Suprapubic skin (tissue), 4 donors: ENCODE measurements around the gene ZNF441.

Source experiments
- POLR2A ChIP-seq, 2 donors: fragments of 450-650 bp; IDR thresholded peaks; one replicate each; pipeline ENCODE4 v1.6.1; 2017; ENCODE audit warnings: antibody characterized with exemption in 2 of 2, mild to moderate bottlenecking in 2 of 2, moderate library complexity in 2 of 2
- POLR2AphosphoS5 ChIP-seq, 3 donors: sonication (generic); formaldehyde crosslinking; IDR thresholded peaks; one replicate each; pipeline ENCODE4 v1.6.1; 2017; ENCODE audit warnings: antibody characterized with exemption in 3 of 3
- TF ChIP-seq, protein P1 (sequence below), 2 donors: fragments of 200-600 bp in 1 of 2; fragments of 450-650 bp in 1 of 2; sonication (generic) in 1 of 2; IDR thresholded peaks; one replicate each; pipeline ENCODE4 v1.5.1; 2016 to 2019; ENCODE audit warnings: antibody characterized with exemption in 2 of 2, mild to moderate bottlenecking in 1 of 2, moderate library complexity in 1 of 2

- TF ChIP-seq, protein P1, sequence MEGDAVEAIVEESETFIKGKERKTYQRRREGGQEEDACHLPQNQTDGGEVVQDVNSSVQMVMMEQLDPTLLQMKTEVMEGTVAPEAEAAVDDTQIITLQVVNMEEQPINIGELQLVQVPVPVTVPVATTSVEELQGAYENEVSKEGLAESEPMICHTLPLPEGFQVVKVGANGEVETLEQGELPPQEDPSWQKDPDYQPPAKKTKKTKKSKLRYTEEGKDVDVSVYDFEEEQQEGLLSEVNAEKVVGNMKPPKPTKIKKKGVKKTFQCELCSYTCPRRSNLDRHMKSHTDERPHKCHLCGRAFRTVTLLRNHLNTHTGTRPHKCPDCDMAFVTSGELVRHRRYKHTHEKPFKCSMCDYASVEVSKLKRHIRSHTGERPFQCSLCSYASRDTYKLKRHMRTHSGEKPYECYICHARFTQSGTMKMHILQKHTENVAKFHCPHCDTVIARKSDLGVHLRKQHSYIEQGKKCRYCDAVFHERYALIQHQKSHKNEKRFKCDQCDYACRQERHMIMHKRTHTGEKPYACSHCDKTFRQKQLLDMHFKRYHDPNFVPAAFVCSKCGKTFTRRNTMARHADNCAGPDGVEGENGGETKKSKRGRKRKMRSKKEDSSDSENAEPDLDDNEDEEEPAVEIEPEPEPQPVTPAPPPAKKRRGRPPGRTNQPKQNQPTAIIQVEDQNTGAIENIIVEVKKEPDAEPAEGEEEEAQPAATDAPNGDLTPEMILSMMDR (IDR thresholded peaks at IDR 0.05) = no peak
- TF ChIP-seq POLR2A (IDR thresholded peaks at IDR 0.05) (peak in 1 of 2 donors; percentile 29), POLR2AphosphoS5 (IDR thresholded peaks at IDR 0.05) (peak in 1 of 3 donors; percentile 64)
These were observed at the start of gene ZNF441 for GRCh38 chr19:11766597-11767591.
